Measurements from ENCODE around the gene MYD88.
A peak's percentile ranks its signal among the peaks of the same experiment; 100 is the strongest.
"Not testable (repeated sequence)": the region's sequence is repeated elsewhere in the genome, so short reads cannot be mapped to it uniquely, and the experiment has no call there.

The MYD88 gene

GRCh38 chr3:38126121-38126892 lies 12.2 kb upstream of the MYD88 start:
- DNase-seq (ENCODE audit: low read depth in 2 of 2), result no peak

GRCh38 chr3:38127611-38128302 lies 10.7 kb upstream of the MYD88 start:
- DNase-seq (ENCODE audit: low read depth in 2 of 2), result no peak

GRCh38 chr3:38128303-38128655 lies 10.2 kb upstream of the MYD88 start:
- no peak for DNase-seq (ENCODE audit: low read depth in 2 of 2)

GRCh38 chr3:38129058-38129457 lies 9.4 kb upstream of the MYD88 start:
- DNase-seq (ENCODE audit: low read depth in 2 of 2), result no peak

GRCh38 chr3:38130631-38131065 lies 7.8 kb upstream of the MYD88 start:
- DNase-seq (ENCODE audit: low read depth in 2 of 2), result no peak

- DNase-seq (ENCODE audit: low read depth in 2 of 2), result no peak
Measured at GRCh38 chr3:38131621-38132369, 6.7 kb upstream of the MYD88 start.

- DNase-seq (ENCODE audit: low read depth in 2 of 2), result no peak
Measured at GRCh38 chr3:38133209-38133556, 5.3 kb upstream of the MYD88 start.

GRCh38 chr3:38133557-38134405 lies 4.7 kb upstream of the MYD88 start:
- DNase-seq (ENCODE audit: low read depth in 2 of 2), result no peak

- DNase-seq (ENCODE audit: low read depth in 2 of 2), result not testable (repeated sequence)
Measured at GRCh38 chr3:38134517-38135143, 3.8 kb upstream of the MYD88 start.

GRCh38 chr3:38135621-38136277 lies 2.7 kb upstream of the MYD88 start:
- not testable (repeated sequence) for DNase-seq (ENCODE audit: low read depth in 2 of 2)

GRCh38 chr3:38136393-38136776 lies 2.1 kb upstream of the MYD88 start:
- DNase-seq (ENCODE audit: low read depth in 2 of 2), result no peak

GRCh38 chr3:38136777-38137614 lies 1.5 kb upstream of the MYD88 start, which contains the start of gene ACAA1:
TSS of gene ACAA1 (minus strand) at chr3:38137127. CDS start at chr3:38137035, 92 bp downstream.
- DNase-seq (ENCODE audit: low read depth in 2 of 2), result peak; percentile 91 to 94

- DNase-seq (ENCODE audit: low read depth in 2 of 2), result no peak
Measured at GRCh38 chr3:38137615-38138348, 679 bp upstream of the MYD88 start.

- DNase-seq (ENCODE audit: low read depth in 2 of 2), result no peak
Measured at GRCh38 chr3:38139191-38139590, 730 bp downstream of the MYD88 start.

- no peak for DNase-seq (ENCODE audit: low read depth in 2 of 2)
Measured at GRCh38 chr3:38139652-38140051, 1.2 kb downstream of the MYD88 start.

- DNase-seq (ENCODE audit: low read depth in 2 of 2), result no peak
Measured at GRCh38 chr3:38140326-38141172, 2.1 kb downstream of the MYD88 start.

GRCh38 chr3:38141173-38141951 lies 2.9 kb downstream of the MYD88 start:
- DNase-seq (ENCODE audit: low read depth in 2 of 2), result no peak
